K562 (cell line): ENCODE data around the gene MARK2. TPM values are rescaled to one million over a fixed set of nuclear protein-coding genes. Genes with fewer than 3 reads are reported as not detected.
A peak's percentile ranks its signal among the peaks of the same experiment; 100 is the strongest.

Experiments used
- BCLAF1 ChIP-seq, 2 experiments: fragments of 450-650 bp in 1 of 2; IDR thresholded peaks; 2 replicates each; pipeline ENCODE4 v1.6.1; 2011 to 2017; ENCODE audit warnings: low read depth in 2 of 2, antibody characterized with exemption in 1 of 2, borderline replicate concordance in 1 of 2, low read length in 1 of 2, mild to moderate bottlenecking in 1 of 2, mixed read lengths in 1 of 2; ENCODE audit not compliant: control insufficient read depth in 1 of 2
- CHAMP1 ChIP-seq: fragments of 450-650 bp; IDR thresholded peaks from 2 replicates; pipeline ENCODE4 v1.6.1; 2016; ENCODE audit warnings: mild to moderate bottlenecking
- HOMEZ ChIP-seq: fragments of 250-450 bp; sonication (Bioruptor Pico); IDR thresholded peaks from 2 replicates; pipeline ENCODE4 v1.4.0; 2020; ENCODE audit warnings: mild to moderate bottlenecking, moderate library complexity
- MAFK ChIP-seq: IDR thresholded peaks from 2 replicates; pipeline ENCODE4 v1.6.1; 2011; ENCODE audit warnings: low read length, improper control_type of control experiment
- MAX ChIP-seq: sonication (generic); formaldehyde crosslinking; IDR thresholded peaks from 2 replicates; pipeline ENCODE4 v1.9.0; 2022; ENCODE audit warnings: mild to moderate bottlenecking, missing genetic modification reagents
- MYNN ChIP-seq, 2 experiments: sonication (generic); formaldehyde crosslinking in 1 of 2; IDR thresholded peaks; 2 replicates each; pipeline versions ENCODE4 v1.5.0 to v1.6.1; 2016 to 2020; ENCODE audit warnings: antibody characterized with exemption in 1 of 2, missing genetic modification reagents in 1 of 2
- PBX2 ChIP-seq, 2 experiments: IDR thresholded peaks in 1 of 2; conservative IDR thresholded peaks in 1 of 2; 2 replicates each; pipeline ENCODE4 v1.6.1; 2016; ENCODE audit warnings: low read depth in 2 of 2, mild to moderate bottlenecking in 1 of 2, missing compliant biosample characterization in 1 of 2, missing genetic modification characterization in 1 of 2, moderate library complexity in 1 of 2
- SMARCE1 ChIP-seq: fragments of 450-650 bp; IDR thresholded peaks from 2 replicates; pipeline ENCODE4 v1.7.1; 2016; ENCODE audit warnings: mild to moderate bottlenecking
- ZHX1 ChIP-seq: fragments of 150-350 bp; conservative IDR thresholded peaks from 2 replicates; pipeline ENCODE4 v1.6.1; 2014; ENCODE audit warnings: low read length
- ZNF12 ChIP-seq: sonication (generic); formaldehyde crosslinking; IDR thresholded peaks from 2 replicates; pipeline ENCODE4 v1.4.0; 2020; ENCODE audit warnings: mild to moderate bottlenecking, missing genetic modification reagents
- ZNF384 ChIP-seq: IDR thresholded peaks from 2 replicates; pipeline ENCODE4 v1.6.1; 2012; ENCODE audit warnings: low read depth, low read length, improper control_type of control experiment
- ZNF764 ChIP-seq: fragments of 250-450 bp; sonication (Bioruptor Pico); IDR thresholded peaks from 2 replicates; pipeline ENCODE4 v1.4.0; 2020; ENCODE audit warnings: low read depth, mild to moderate bottlenecking, moderate library complexity
- polyA plus RNA-seq, 8 experiments: library from polyadenylated mRNA; depleted of rRNA in 4 of 8; stranded (reverse) in 5 of 8; unstranded in 3 of 8; fragments of >200 nt; fragmentation: Nextera tagmentation in 2 of 8; fragmentation: Illumina TruSeq in 1 of 8; extraction: Ambion mirVana in 2 of 8; extraction: Trizol in 1 of 8; gene quantifications; 2 replicates each; pipeline versions ENCODE4 v1.2.1 to v1.2.3, GENCODE V29; 2011 to 2014; ENCODE audit warnings: inconsistent platforms in 1 of 8, missing spikeins in 1 of 8
- total RNA-seq, 7 experiments: library from RNA; depleted of rRNA in 6 of 7; stranded (reverse); fragments of >200 nt in 6 of 7; fragmentation: Illumina TruSeq in 2 of 7; extraction: Trizol in 2 of 7; gene quantifications; 2 replicates each; pipeline versions ENCODE4 v1.2.1 to v1.2.3, GENCODE V29; 2011 to 2021; ENCODE audit warnings: low replicate concordance in 1 of 7

Gene MARK2
- total and polyA plus RNA-seq, 9 of the 15 experiments (the other 6 are each of a cell fraction or from before 2014, with no cell fraction given): 0.32 to 43.5 (median 15.1) TPM

GRCh38 chr11:63941901-63942300, 103.0 kb downstream of the MARK2 start (continued):
- TF ChIP-seq ZHX1: no peak
- no peak for TF ChIP-seq ZNF384
- TF ChIP-seq ZNF12 (CRISPR knock-in tag): no peak
- TF ChIP-seq MYNN (IDR thresholded peaks at IDR 0.05): no peak
- TF ChIP-seq MYNN (CRISPR knock-in tag; IDR thresholded peaks at IDR 0.05): no peak
- no peak for TF ChIP-seq MAX (CRISPR knock-in tag)
- no peak for TF ChIP-seq CHAMP1
- no peak for TF ChIP-seq ZNF764 (CRISPR knock-in tag)
- no peak for TF ChIP-seq HOMEZ
- TF ChIP-seq BCLAF1 (IDR thresholded peaks at IDR 0.05; ENCODE audit: borderline replicate concordance in 1 of 2, control insufficient read depth in 1 of 2, low read depth in 2 of 2, low read length in 1 of 2): no peak
- no peak for TF ChIP-seq MAFK
- TF ChIP-seq PBX2 (CRISPR knock-in tag; IDR thresholded peaks at IDR 0.05; ENCODE audit: low read depth): no peak
- TF ChIP-seq PBX2 (tag; conservative IDR thresholded peaks at IDR 0.05; ENCODE audit: low read depth): no peak
- TF ChIP-seq SMARCE1: peak; percentile 59; the same call in 1 of the 2 replicates
